HG03432 (cell line): Measurements from ENCODE around the gene ELOB.

Experiments
- ATAC-seq: cut with Tn5 transposase; IDR thresholded peaks from one replicate; pipeline ENCODE4 v1.9.1; 2021; ENCODE audit warnings: mild to moderate bottlenecking, moderate library complexity; ENCODE audit not compliant: unreplicated experiment

The ELOB gene

GRCh38 chr16:2751577-2752034, 25.5 kb downstream of the ELOB start:
- no peak for ATAC-seq

GRCh38 chr16:2749936-2750335, 27.1 kb downstream of the ELOB start:
- no peak for ATAC-seq

- no peak for ATAC-seq
Observed at GRCh38 chr16:2749476-2749875, 27.6 kb downstream of the ELOB start.

- no peak for ATAC-seq
Observed at GRCh38 chr16:2748757-2749455, 28.2 kb downstream of the ELOB start.

- no peak for ATAC-seq
Observed at GRCh38 chr16:2745961-2746360, 31.1 kb downstream of the ELOB start.

- ATAC-seq, result no peak
Observed at GRCh38 chr16:2745116-2745890, 31.8 kb downstream of the ELOB start.

GRCh38 chr16:2744711-2745110, 32.4 kb downstream of the ELOB start:
- no peak for ATAC-seq

GRCh38 chr16:2743007-2743810, 33.9 kb downstream of the ELOB start:
- no peak for ATAC-seq

GRCh38 chr16:2742323-2743006, 34.6 kb downstream of the ELOB start:
- ATAC-seq, result no peak

GRCh38 chr16:2741168-2741567, 35.9 kb downstream of the ELOB start:
- no peak for ATAC-seq

GRCh38 chr16:2740476-2740875, 36.6 kb downstream of the ELOB start:
- no peak for ATAC-seq

- no peak for ATAC-seq
Observed at GRCh38 chr16:2739625-2740430, 37.3 kb downstream of the ELOB start.

GRCh38 chr16:2738615-2739014, 38.5 kb downstream of the ELOB start:
- no peak for ATAC-seq

- ATAC-seq, result no peak
Observed at GRCh38 chr16:2737895-2738418, 39.1 kb downstream of the ELOB start.

GRCh38 chr16:2737238-2737605, 39.9 kb downstream of the ELOB start:
- ATAC-seq, result no peak

GRCh38 chr16:2736476-2737237, 40.4 kb downstream of the ELOB start:
- ATAC-seq, result no peak

- ATAC-seq, result no peak
Observed at GRCh38 chr16:2734844-2735515, 42.1 kb downstream of the ELOB start.

- no peak for ATAC-seq
Observed at GRCh38 chr16:2728034-2728433, 49.0 kb downstream of the ELOB start.

GRCh38 chr16:2726923-2727322, 50.2 kb downstream of the ELOB start:
- ATAC-seq, result no peak
